ENCODE data around the gene TFF1.

GRCh38 chr21:42346441-42346840 is 19.9 kb downstream of the TFF1 start:
- TF ChIP-seq CTCF (conservative IDR thresholded peaks at IDR 0.05; ENCODE audit: low read length) (no peak), EZH2phosphoT487 (IDR thresholded peaks at IDR 0.05; ENCODE audit: borderline replicate concordance) (no peak)

All from Loucy (cell line).